A673 (cell line): ENCODE results near the gene NFATC1. TPM values are rescaled to one million over a fixed set of nuclear protein-coding genes. Genes with fewer than 3 reads are reported as not detected.

Experiments
- BruUV-seq: library from RNA; stranded (reverse); fragments of 400-500 nt; replicated peaks from 2 replicates; lab custom pipeline; 2021; lab: Mats Ljungman, UMichigan
- CTCF ChIA-PET: fragments of 300-600 bp; sonication (Branson Sonifier 250); formaldehyde crosslinking; loops from one replicate; lab custom pipeline; 2022; ENCODE audit warnings: antibody characterized with exemption; lab: Charles Lee
- POLR2A ChIA-PET: fragments of 300-600 bp; sonication (Branson Sonifier 250); formaldehyde crosslinking; loops from one replicate; lab custom pipeline; 2022; ENCODE audit warnings: antibody characterized with exemption; ENCODE audit not compliant: low non-redundant PET; lab: Charles Lee
- DNase-seq: peaks from one replicate; pipeline ENCODE4 v3.0.0-alpha.2; 2015; ENCODE audit warnings: low spot score
- H3K27ac ChIP-seq: fragments of 200-600 bp; sonication (generic); 2 replicates; pipeline ENCODE4 v1.5.1; 2016; ENCODE audit warnings: mixed run types, low read depth, mild to moderate bottlenecking, mixed read lengths, antibody characterized with exemption, low read length; ENCODE audit not compliant: poor library complexity, severe bottlenecking
- H3K27me3 ChIP-seq: fragments of 200-600 bp; sonication (generic); replicated peaks from 2 replicates; pipeline ENCODE4 v1.6.1; 2017; ENCODE audit warnings: mixed run types, low read depth, mild to moderate bottlenecking, mixed read lengths, antibody characterized with exemption, low read length; ENCODE audit not compliant: insufficient read depth, poor library complexity
- H3K36me3 ChIP-seq: fragments of 200-600 bp; sonication (generic); 2 replicates; pipeline ENCODE4 v1.6.1; 2016; ENCODE audit warnings: mixed run types, mild to moderate bottlenecking, mixed read lengths, antibody characterized with exemption, low read length; ENCODE audit not compliant: insufficient read depth, poor library complexity, severe bottlenecking
- H3K4me1 ChIP-seq: fragments of 200-600 bp; sonication (generic); 2 replicates; pipeline ENCODE4 v1.6.1; 2017; ENCODE audit warnings: mixed run types, mild to moderate bottlenecking, mixed read lengths, antibody characterized with exemption, low read length; ENCODE audit not compliant: insufficient read depth, poor library complexity, severe bottlenecking
- H3K4me3 ChIP-seq: fragments of 200-600 bp; sonication (generic); 2 replicates; pipeline ENCODE4 v1.5.1; 2016; ENCODE audit warnings: low read depth, mixed run types, mild to moderate bottlenecking, mixed read lengths, low read length; ENCODE audit not compliant: poor library complexity, severe bottlenecking
- H3K9me3 ChIP-seq: fragments of 200-600 bp; sonication (generic); 2 replicates; pipeline ENCODE4 v1.6.1; 2016; ENCODE audit warnings: mixed run types, low read depth, mild to moderate bottlenecking, mixed read lengths, antibody characterized with exemption, low read length; ENCODE audit not compliant: poor library complexity, severe bottlenecking
- EZH2 ChIP-seq: fragments of 200-600 bp; sonication (generic); IDR thresholded peaks from 2 replicates; pipeline ENCODE4 v1.6.1; 2017; ENCODE audit warnings: borderline replicate concordance, low read depth, mild to moderate bottlenecking, mixed read lengths, antibody characterized with exemption, low read length; ENCODE audit not compliant: poor library complexity, severe bottlenecking
- intact Hi-C: fragments of 100-400 bp; cut with micrococcal nuclease; formaldehyde crosslinking; loops from one replicate; pipeline ENCODE4 v1.10.0; 2022; ENCODE audit not compliant: unreplicated experiment
- total RNA-seq: library from RNA; stranded (reverse); gene quantifications from 2 replicates; pipeline ENCODE4 v1.2.3, GENCODE V29; 2021
- TF ChIP-seq, protein P1 (sequence below): fragments of 300-800, 200-600 bp; sonication (generic); conservative IDR thresholded peaks from 2 replicates; pipeline ENCODE4 v1.5.1; 2017; ENCODE audit warnings: low read depth, mild to moderate bottlenecking, antibody characterized with exemption, low read length, moderate library complexity, mixed read lengths

The NFATC1 gene
- total RNA-seq, 1 experiment from 2014 or later = 10.4 TPM

DNA sequence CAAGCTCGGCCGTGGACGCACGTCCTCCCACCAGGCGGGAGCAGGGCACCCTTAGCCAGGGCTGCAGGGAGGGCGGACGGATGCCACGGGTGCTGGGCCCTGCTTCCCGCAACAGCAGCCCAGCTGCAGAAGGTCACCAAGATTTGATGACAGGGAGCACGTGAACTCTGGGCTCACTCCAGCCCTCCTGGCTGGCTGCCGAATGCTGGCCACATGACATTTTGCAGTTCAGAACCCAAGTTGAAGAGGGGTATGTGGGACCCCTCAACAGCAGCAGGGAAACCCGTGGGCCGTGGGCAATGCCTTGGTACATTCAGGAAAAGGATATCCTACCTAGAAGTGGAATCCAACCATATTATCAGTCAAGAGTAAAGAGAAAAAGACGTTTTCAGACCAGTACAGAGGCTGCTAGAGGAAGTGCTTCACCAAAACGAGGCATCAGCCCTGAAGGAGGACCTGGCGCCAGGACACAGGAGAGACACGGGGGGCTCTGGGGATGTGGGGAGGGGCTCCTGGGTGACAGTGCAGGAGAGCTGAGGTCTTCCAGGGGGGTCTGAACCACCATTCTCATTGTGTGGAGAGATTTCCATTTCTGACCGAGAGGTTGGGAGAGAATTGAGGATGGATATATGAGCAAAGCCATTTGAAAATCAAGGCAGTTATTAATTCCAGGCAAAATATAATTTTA lies 176.5 kb downstream of the NFATC1 start:
- Histone ChIP-seq H3K27ac (no peak overlapping the region), H3K4me3 (no peak overlapping the region), H3K27me3 (no peaks in the 10 kb centered on the region), H3K36me3 (no peaks in the 10 kb centered on the region), H3K9me3 (peaks cover 6% of the 10 kb centered on the region), H3K4me1 (peaks cover 10% of the 10 kb centered on the region)
- intact Hi-C loops = no loop called here
- no TSS peak for BruUV-seq
- CTCF ChIA-PET = no interaction called here
- POLR2A ChIA-PET = no interaction called here
- DNase-seq = no peak
- TF ChIP-seq, protein P1, sequence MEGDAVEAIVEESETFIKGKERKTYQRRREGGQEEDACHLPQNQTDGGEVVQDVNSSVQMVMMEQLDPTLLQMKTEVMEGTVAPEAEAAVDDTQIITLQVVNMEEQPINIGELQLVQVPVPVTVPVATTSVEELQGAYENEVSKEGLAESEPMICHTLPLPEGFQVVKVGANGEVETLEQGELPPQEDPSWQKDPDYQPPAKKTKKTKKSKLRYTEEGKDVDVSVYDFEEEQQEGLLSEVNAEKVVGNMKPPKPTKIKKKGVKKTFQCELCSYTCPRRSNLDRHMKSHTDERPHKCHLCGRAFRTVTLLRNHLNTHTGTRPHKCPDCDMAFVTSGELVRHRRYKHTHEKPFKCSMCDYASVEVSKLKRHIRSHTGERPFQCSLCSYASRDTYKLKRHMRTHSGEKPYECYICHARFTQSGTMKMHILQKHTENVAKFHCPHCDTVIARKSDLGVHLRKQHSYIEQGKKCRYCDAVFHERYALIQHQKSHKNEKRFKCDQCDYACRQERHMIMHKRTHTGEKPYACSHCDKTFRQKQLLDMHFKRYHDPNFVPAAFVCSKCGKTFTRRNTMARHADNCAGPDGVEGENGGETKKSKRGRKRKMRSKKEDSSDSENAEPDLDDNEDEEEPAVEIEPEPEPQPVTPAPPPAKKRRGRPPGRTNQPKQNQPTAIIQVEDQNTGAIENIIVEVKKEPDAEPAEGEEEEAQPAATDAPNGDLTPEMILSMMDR = no peak
- TF ChIP-seq EZH2 = no peak

DNA sequence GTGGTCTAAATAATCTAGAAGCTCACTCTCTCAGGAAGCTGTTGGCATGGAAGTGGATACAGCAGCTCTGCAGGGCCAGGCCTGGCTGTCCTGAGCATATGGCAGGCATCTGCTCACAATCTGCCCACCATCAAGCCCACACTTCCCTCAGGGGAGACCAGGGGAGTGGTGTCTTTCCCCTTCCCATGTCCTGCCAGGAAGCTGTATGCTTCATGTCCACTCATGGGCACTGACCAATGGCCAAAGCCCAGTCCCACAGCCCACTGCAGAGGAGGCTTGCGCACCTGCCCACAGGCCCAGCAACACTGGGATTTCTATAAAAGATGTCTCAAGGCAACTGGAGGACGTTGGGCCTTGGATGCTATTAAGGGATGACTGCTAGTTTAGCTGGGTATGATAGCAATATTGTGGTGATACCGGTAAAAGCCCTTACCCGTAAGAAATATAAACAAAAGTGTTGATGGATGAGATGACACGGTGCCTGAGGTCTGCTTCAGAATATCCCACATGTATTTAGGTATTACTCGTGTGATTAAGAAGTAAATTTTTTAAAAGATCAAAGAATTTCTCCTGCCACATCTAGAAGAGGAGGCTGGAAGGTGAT lies 177.2 kb downstream of the NFATC1 start:
- Histone ChIP-seq H3K4me1 (peaks cover 7% of the 10 kb centered on the region), H3K9me3 (peaks cover 6% of the 10 kb centered on the region), H3K36me3 (no peaks in the 10 kb centered on the region), H3K27ac (no peak overlapping the region), H3K27me3 (no peaks in the 10 kb centered on the region), H3K4me3 (no peak overlapping the region)
- no TSS peak for BruUV-seq
- intact Hi-C loops = no loop called here
- CTCF ChIA-PET = no interaction called here
- TF ChIP-seq, protein P1 = no peak
- no peak for TF ChIP-seq EZH2
- no peak for DNase-seq
- POLR2A ChIA-PET = no interaction called here

DNA sequence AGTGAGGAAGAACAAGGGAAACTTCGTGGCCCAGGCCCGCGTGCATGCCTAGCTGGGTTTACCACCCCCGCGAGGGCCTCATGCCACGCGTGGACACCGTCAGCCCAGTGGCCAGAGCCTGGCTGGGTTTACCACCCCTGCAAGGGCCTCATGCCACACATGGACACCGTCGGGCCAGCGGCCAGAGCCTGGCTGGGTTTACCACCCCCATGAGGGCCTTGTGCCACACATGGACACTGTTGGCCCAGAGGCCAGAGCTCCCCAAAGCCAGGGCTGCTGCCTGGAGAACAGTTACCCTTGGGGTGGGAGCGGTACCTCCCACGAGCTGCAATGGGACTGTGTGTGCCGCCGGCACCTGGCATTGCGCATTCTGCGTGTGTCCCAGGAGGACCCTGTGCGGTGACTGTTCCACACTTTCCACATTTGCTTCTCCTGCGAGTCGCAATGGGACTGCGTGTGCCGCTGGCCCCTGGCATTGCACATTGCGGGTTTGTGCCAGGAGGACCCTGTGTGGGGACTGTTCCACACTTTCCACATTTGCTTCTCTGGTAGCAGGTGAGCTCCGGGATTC lies 178.3 kb downstream of the NFATC1 start:
- ChIA-PET CTCF (no interaction called here), POLR2A (no interaction called here)
- peaks cover 7% of the 10 kb centered on the region for H3K4me1 ChIP-seq
- no peaks in the 10 kb centered on the region for H3K36me3 ChIP-seq
- H3K4me3 ChIP-seq = no peak overlapping the region
- intact Hi-C loops = no loop called here
- BruUV-seq = no TSS peak
- no peak overlapping the region for H3K27ac ChIP-seq
- no peaks in the 10 kb centered on the region for H3K27me3 ChIP-seq
- no peak for DNase-seq
- peaks cover 6% of the 10 kb centered on the region for H3K9me3 ChIP-seq
- TF ChIP-seq, protein P1 = no peak
- no peak for TF ChIP-seq EZH2
